Body of pancreas (tissue), 4 donors: ENCODE measurements around the gene SYT9.

Experiments
- POLR2A ChIP-seq, 3 donors: fragments of 450-650 bp; IDR thresholded peaks; one replicate each; pipeline ENCODE4 v1.6.1; 2016; ENCODE audit warnings: antibody characterized with exemption in 3 of 3, mild to moderate bottlenecking in 2 of 3
- TF ChIP-seq, protein P1 (sequence below), 7 experiments: fragments of 450-650 bp in 4 of 7; fragments of 200-600 bp in 3 of 7; sonication (generic) in 3 of 7; IDR thresholded peaks; one replicate each; pipeline ENCODE4 v1.5.1; 2016 to 2019; ENCODE audit warnings: antibody characterized with exemption in 7 of 7

DNA sequence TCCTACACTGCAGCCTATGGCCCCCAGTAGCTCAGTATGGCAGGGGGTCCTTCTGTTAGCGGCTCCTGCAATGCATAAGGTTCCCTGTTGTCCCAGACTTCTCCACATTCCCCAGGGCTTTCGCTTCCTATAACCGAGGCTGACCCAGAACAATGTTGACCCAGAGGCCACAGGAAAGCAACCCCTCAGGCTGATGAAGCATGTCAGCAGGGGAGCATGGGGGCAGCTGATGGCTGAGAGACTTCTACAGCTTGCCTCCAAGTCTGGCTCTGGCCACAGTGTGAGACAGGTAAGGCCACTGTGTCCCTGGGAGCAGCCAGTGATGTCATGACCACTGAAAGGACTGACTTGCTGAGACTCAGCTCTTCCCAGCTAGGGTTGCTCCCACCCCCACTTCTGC, 249.5 kb downstream of the SYT9 start:
- TF ChIP-seq, protein P1, sequence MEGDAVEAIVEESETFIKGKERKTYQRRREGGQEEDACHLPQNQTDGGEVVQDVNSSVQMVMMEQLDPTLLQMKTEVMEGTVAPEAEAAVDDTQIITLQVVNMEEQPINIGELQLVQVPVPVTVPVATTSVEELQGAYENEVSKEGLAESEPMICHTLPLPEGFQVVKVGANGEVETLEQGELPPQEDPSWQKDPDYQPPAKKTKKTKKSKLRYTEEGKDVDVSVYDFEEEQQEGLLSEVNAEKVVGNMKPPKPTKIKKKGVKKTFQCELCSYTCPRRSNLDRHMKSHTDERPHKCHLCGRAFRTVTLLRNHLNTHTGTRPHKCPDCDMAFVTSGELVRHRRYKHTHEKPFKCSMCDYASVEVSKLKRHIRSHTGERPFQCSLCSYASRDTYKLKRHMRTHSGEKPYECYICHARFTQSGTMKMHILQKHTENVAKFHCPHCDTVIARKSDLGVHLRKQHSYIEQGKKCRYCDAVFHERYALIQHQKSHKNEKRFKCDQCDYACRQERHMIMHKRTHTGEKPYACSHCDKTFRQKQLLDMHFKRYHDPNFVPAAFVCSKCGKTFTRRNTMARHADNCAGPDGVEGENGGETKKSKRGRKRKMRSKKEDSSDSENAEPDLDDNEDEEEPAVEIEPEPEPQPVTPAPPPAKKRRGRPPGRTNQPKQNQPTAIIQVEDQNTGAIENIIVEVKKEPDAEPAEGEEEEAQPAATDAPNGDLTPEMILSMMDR (IDR thresholded peaks at IDR 0.05) = no peak
- TF ChIP-seq POLR2A (IDR thresholded peaks at IDR 0.05) = no peak
